HCT116 (cell line): ENCODE data around the gene FBXO31. TPM values are rescaled to one million over a fixed set of nuclear protein-coding genes. Genes with fewer than 3 reads are reported as not detected.

ENCODE experiments used
- ATAC-seq: fragments of 200-7000 bp; cut with Tn5 transposase; 2 replicates; pipeline ENCODE4 v1.9.1; 2020; ENCODE audit warnings: mild to moderate bottlenecking, moderate library complexity
- BruUV-seq: library from RNA; stranded (reverse); fragments of 400-500 nt; replicated peaks from 2 replicates; lab custom pipeline; 2021; lab: Mats Ljungman, UMichigan
- CTCF ChIA-PET: fragments of 300-600 bp; sonication (Branson Sonifier 250); formaldehyde crosslinking; loops from one replicate; lab custom pipeline; 2021; ENCODE audit warnings: antibody characterized with exemption; lab: Charles Lee
- POLR2A ChIA-PET: fragments of 300-600, 350-600 bp; sonication (Branson Sonifier 250); formaldehyde crosslinking; loops from one replicate; lab custom pipeline; 2021; ENCODE audit warnings: antibody characterized with exemption; lab: Charles Lee
- RAD21 ChIA-PET, 2 experiments: fragments of 300-600 bp; sonication (Branson Sonifier 250); formaldehyde crosslinking; loops; one replicate each; lab custom pipeline; 2023; ENCODE audit warnings: low total read pairs in 2 of 2; ENCODE audit not compliant: uncharacterized antibody in 2 of 2, unreplicated experiment in 2 of 2, low non-redundant PET in 1 of 2; lab: Charles Lee
- DNase-seq: peaks from one replicate; pipeline ENCODE4 v3.0.0-alpha.2; 2010; ENCODE audit warnings: low read depth, low spot score
- H2AFZ ChIP-seq: fragments of 200-600 bp; shearing (Covaris generic), sonication (generic); 2 replicates; pipeline ENCODE4 v1.6.1; 2017; ENCODE audit warnings: low read depth, mixed run types, mixed read lengths, antibody characterized with exemption, low read length; ENCODE audit not compliant: poor library complexity, severe bottlenecking
- H3K27ac ChIP-seq: 2 replicates; pipeline ENCODE4 v1.5.1; 2012; ENCODE audit warnings: low read depth, low read length
- H3K27me3 ChIP-seq: fragments of 200-600 bp; sonication (generic); 2 replicates; pipeline ENCODE4 v1.6.1; 2016; ENCODE audit warnings: mixed run types, low read length, mixed read lengths; ENCODE audit not compliant: insufficient read depth
- H3K36me3 ChIP-seq, 2 experiments: fragments of 200-500 bp in 1 of 2; fragments of 200-600 bp in 1 of 2; sonication (Bioruptor generic) in 1 of 2; sonication (generic) in 1 of 2; 2 replicates each; pipeline versions ENCODE4 v1.5.1 to v1.6.1; 2014 to 2016; ENCODE audit warnings: low read length in 2 of 2, inconsistent platforms in 1 of 2, mixed read lengths in 1 of 2, mixed run types in 1 of 2; ENCODE audit not compliant: insufficient read depth in 2 of 2, control insufficient read depth in 1 of 2
- H3K4me1 ChIP-seq, 2 experiments: fragments of 200-600 bp in 1 of 2; sonication (generic) in 1 of 2; 2 replicates each; pipeline versions ENCODE4 v1.5.1 to v1.6.1; 2012 to 2017; ENCODE audit warnings: low read length in 2 of 2, inconsistent platforms in 1 of 2, mild to moderate bottlenecking in 1 of 2, mixed read lengths in 1 of 2, mixed run types in 1 of 2, moderate library complexity in 1 of 2; ENCODE audit not compliant: insufficient read depth in 2 of 2, control insufficient read depth in 1 of 2
- H3K4me2 ChIP-seq: fragments of 200-600 bp; sonication (generic); 2 replicates; pipeline ENCODE4 v1.6.1; 2017; ENCODE audit warnings: mixed run types, low read length, mixed read lengths
- H3K4me3 ChIP-seq, 2 experiments: fragments of 200-600 bp in 1 of 2; sonication (generic) in 1 of 2; replicated peaks in 1 of 2; 2 replicates each; pipeline ENCODE4 v1.5.1; 2011 to 2016; ENCODE audit warnings: low read length in 2 of 2, control low read depth in 1 of 2, low read depth in 1 of 2, mild to moderate bottlenecking in 1 of 2, mixed read lengths in 1 of 2, mixed run types in 1 of 2
- H3K79me2 ChIP-seq: fragments of 200-600 bp; sonication (generic); 2 replicates; pipeline ENCODE4 v1.6.1; 2017; ENCODE audit warnings: mild to moderate bottlenecking, mixed run types, low read length, moderate library complexity, mixed read lengths; ENCODE audit not compliant: insufficient read depth
- H3K9ac ChIP-seq: fragments of 200-600 bp; sonication (generic); 2 replicates; pipeline ENCODE4 v1.6.1; 2016; ENCODE audit warnings: low read length, mixed read lengths
- H3K9me2 ChIP-seq: fragments of 200-600 bp; sonication (generic), shearing (Covaris generic); 2 replicates; pipeline ENCODE4 v1.6.1; 2017; ENCODE audit warnings: mixed run types, mild to moderate bottlenecking, moderate library complexity; ENCODE audit not compliant: insufficient read depth
- H3K9me3 ChIP-seq, 2 experiments: fragments of 200-500 bp in 1 of 2; fragments of 200-600 bp in 1 of 2; sonication (Bioruptor generic) in 1 of 2; sonication (generic) in 1 of 2; 2 replicates each; pipeline ENCODE4 v1.6.1; 2014 to 2017; ENCODE audit warnings: low read length in 2 of 2, mixed read lengths in 2 of 2, inconsistent platforms in 1 of 2, low read depth in 1 of 2, mild to moderate bottlenecking in 1 of 2, mixed run types in 1 of 2, moderate library complexity in 1 of 2; ENCODE audit not compliant: control insufficient read depth in 1 of 2, insufficient read depth in 1 of 2
- H4K20me1 ChIP-seq: fragments of 200-600 bp; sonication (generic), shearing (Covaris generic); 2 replicates; pipeline ENCODE4 v1.6.1; 2017; ENCODE audit warnings: mixed run types, mild to moderate bottlenecking, moderate library complexity; ENCODE audit not compliant: insufficient read depth
- CEBPB ChIP-seq: IDR thresholded peaks from 2 replicates; pipeline ENCODE4 v1.6.1; 2012; ENCODE audit warnings: low read depth
- EGR1 ChIP-seq: IDR thresholded peaks from 2 replicates; pipeline ENCODE4 v1.6.1; 2012; ENCODE audit warnings: low read depth
- FOSL1 ChIP-seq: IDR thresholded peaks from 2 replicates; pipeline ENCODE4 v1.6.1; 2012; ENCODE audit warnings: low read depth
- POLR2A ChIP-seq: IDR thresholded peaks from 2 replicates; pipeline ENCODE4 v1.7.0; 2011; ENCODE audit warnings: borderline replicate concordance; ENCODE audit not compliant: insufficient read depth, insufficient read length; ENCODE audit errors: extremely low read depth
- POLR2AphosphoS5 ChIP-seq: IDR thresholded peaks from 2 replicates; pipeline ENCODE4 v1.6.1; 2011; ENCODE audit warnings: mild to moderate bottlenecking, low read depth, low read length, moderate library complexity
- REST ChIP-seq: IDR thresholded peaks from 2 replicates; pipeline ENCODE4 v1.6.1; 2012; ENCODE audit warnings: low read depth
- SRF ChIP-seq: IDR thresholded peaks from 2 replicates; pipeline ENCODE4 v1.6.1; 2012; ENCODE audit warnings: low read depth
- TCF7L2 ChIP-seq: IDR thresholded peaks from 2 replicates; pipeline ENCODE4 v1.7.0; 2011; ENCODE audit warnings: borderline replicate concordance, inconsistent platforms; ENCODE audit not compliant: insufficient read depth, insufficient read length; ENCODE audit errors: extremely low read depth
- intact Hi-C: fragments of 100-400 bp; cut with micrococcal nuclease; formaldehyde crosslinking; loops from 2 replicates; pipeline ENCODE4 v1.10.0; 2022
- total RNA-seq: library from RNA; stranded (reverse); gene quantifications from one replicate; pipeline ENCODE4 v1.2.1, GENCODE V29; 2021; ENCODE audit not compliant: unreplicated experiment

The FBXO31 gene
- total RNA-seq, 1 experiment from 2014 or later = 52.1 TPM

- no peaks in the 10 kb centered on the region for H3K9me3 ChIP-seq
- intact Hi-C loops = no loop called here
- no peak for TF ChIP-seq REST
- TF ChIP-seq FOSL1 = no peak
- no peak for TF ChIP-seq TCF7L2
- no peak for TF ChIP-seq CEBPB
- TF ChIP-seq POLR2A = no peak
- TF ChIP-seq EGR1 = no peak
- TF ChIP-seq SRF = no peak
- no peak for TF ChIP-seq POLR2AphosphoS5
- TF ChIP-seq, all 23 proteins: peak for 0
- no TSS peak for BruUV-seq
- CTCF ChIA-PET = no interaction called here
- H3K36me3 ChIP-seq = peaks cover 18 to 38% of the 10 kb centered on the region in 2 experiments; a peak in 3 of 4 replicates
- H2AFZ ChIP-seq = no peak overlapping the region
- no peak overlapping the region for H3K4me2 ChIP-seq
- DNase-seq (no peak), ATAC-seq (no peak)
- H3K9ac ChIP-seq = no peak overlapping the region
- H3K4me3 ChIP-seq = no peak overlapping the region
- POLR2A ChIA-PET = no interaction called here
- H3K27ac ChIP-seq = no peak overlapping the region
- H3K27me3 ChIP-seq = no peaks in the 10 kb centered on the region
- RAD21 ChIA-PET = no interaction called here
- no peaks in the 10 kb centered on the region for H3K9me2 ChIP-seq
- H3K4me1 ChIP-seq = no peaks in the 10 kb centered on the region; a peak in 1 of 4 replicates
- H3K79me2 ChIP-seq = peaks cover 15% of the 10 kb centered on the region; the same call in 1 of the 2 replicates
- H4K20me1 ChIP-seq = no peaks in the 10 kb centered on the region
Observed at GRCh38 chr16:87338155-87338765, 45.3 kb downstream of the FBXO31 start.
